Hepatocyte (in vitro differentiated cells): ENCODE data around the gene TCF12. TPM values are rescaled to one million over a fixed set of nuclear protein-coding genes. Genes with fewer than 3 reads are reported as not detected.

Experiments
- DNase-seq: peaks from one replicate; pipeline ENCODE4 v3.0.0-alpha.2; 2016; ENCODE audit warnings: low spot score
- H2AFZ ChIP-seq: fragments of 200-600 bp; sonication (generic); 2 replicates; pipeline ENCODE4 v1.6.0; 2016; ENCODE audit warnings: antibody characterized with exemption, mild to moderate bottlenecking
- H3K27ac ChIP-seq: fragments of 200-600 bp; sonication (generic); 2 replicates; pipeline ENCODE4 v1.5.1; 2016; ENCODE audit warnings: mild to moderate bottlenecking
- H3K27me3 ChIP-seq: fragments of 200-600 bp; sonication (generic); 2 replicates; pipeline ENCODE4 v1.6.1; 2016
- H3K36me3 ChIP-seq: fragments of 200-600 bp; sonication (generic); replicated peaks from 2 replicates; pipeline ENCODE4 v1.5.1; 2016; ENCODE audit warnings: low read depth; ENCODE audit not compliant: insufficient read depth
- H3K4me1 ChIP-seq: fragments of 200-600 bp; sonication (generic); 2 replicates; pipeline ENCODE4 v1.5.1; 2016; ENCODE audit warnings: mild to moderate bottlenecking, moderate library complexity; ENCODE audit not compliant: insufficient read depth
- H3K4me2 ChIP-seq: fragments of 200-600 bp; sonication (generic); 2 replicates; pipeline ENCODE4 v1.6.0; 2016
- H3K4me3 ChIP-seq: fragments of 200-600 bp; sonication (generic); 2 replicates; pipeline ENCODE4 v1.5.1; 2016; ENCODE audit warnings: mild to moderate bottlenecking
- H3K79me2 ChIP-seq: fragments of 200-600 bp; sonication (generic); 2 replicates; pipeline ENCODE4 v1.6.0; 2017; ENCODE audit warnings: mild to moderate bottlenecking
- H3K9me2 ChIP-seq: fragments of 200-600 bp; sonication (generic); replicated peaks from 2 replicates; pipeline ENCODE4 v1.6.0; 2017; ENCODE audit warnings: mild to moderate bottlenecking; ENCODE audit not compliant: insufficient read depth
- H3K9me3 ChIP-seq: fragments of 200-600 bp; sonication (generic); 2 replicates; pipeline ENCODE4 v1.5.1; 2016; ENCODE audit warnings: low read depth, mild to moderate bottlenecking
- H4K20me1 ChIP-seq: fragments of 200-600 bp; sonication (generic); 2 replicates; pipeline ENCODE4 v1.6.0; 2016; ENCODE audit warnings: mild to moderate bottlenecking; ENCODE audit not compliant: insufficient read depth, poor library complexity, severe bottlenecking
- EZH2 ChIP-seq: fragments of 200-600 bp; sonication (generic); IDR thresholded peaks from 2 replicates; pipeline ENCODE4 v1.6.1; 2016; ENCODE audit warnings: antibody characterized with exemption, mild to moderate bottlenecking, borderline replicate concordance
- EZH2phosphoT487 ChIP-seq: fragments of 200-600 bp; sonication (generic); IDR thresholded peaks from one replicate; pipeline ENCODE4 v1.6.1; 2018; ENCODE audit warnings: antibody characterized with exemption, mild to moderate bottlenecking, low read depth, moderate library complexity; ENCODE audit not compliant: unreplicated experiment, severe bottlenecking
- WGBS: methylation state at CpG from one replicate; pipeline ENCODE4 v1.1.6; 2016; ENCODE audit warnings: low lambda C conversion rate; ENCODE audit errors: missing lambda C conversion rate; 5-methylcytosine and 5-hydroxymethylcytosine counted together
- polyA plus RNA-seq: library from polyadenylated mRNA; unstranded; fragments of >200 nt; fragmentation: Nextera tagmentation; extraction: Ambion mirVana; gene quantifications from 2 replicates; pipeline ENCODE4 v1.2.1, GENCODE V29; 2016
- total RNA-seq: library from RNA; depleted of rRNA; stranded (reverse); fragments of >200 nt; gene quantifications from 2 replicates; pipeline ENCODE4 v1.2.3, GENCODE V29; 2014
- TF ChIP-seq, protein P1 (sequence below): fragments of 200-600 bp; sonication (generic); IDR thresholded peaks from 2 replicates; pipeline ENCODE4 v1.5.1; 2016; ENCODE audit warnings: antibody characterized with exemption, mild to moderate bottlenecking; ENCODE audit not compliant: poor library complexity

Gene TCF12
- total and polyA plus RNA-seq, 2 experiments from 2014 or later, result 42.0 to 93.2 TPM

DNA sequence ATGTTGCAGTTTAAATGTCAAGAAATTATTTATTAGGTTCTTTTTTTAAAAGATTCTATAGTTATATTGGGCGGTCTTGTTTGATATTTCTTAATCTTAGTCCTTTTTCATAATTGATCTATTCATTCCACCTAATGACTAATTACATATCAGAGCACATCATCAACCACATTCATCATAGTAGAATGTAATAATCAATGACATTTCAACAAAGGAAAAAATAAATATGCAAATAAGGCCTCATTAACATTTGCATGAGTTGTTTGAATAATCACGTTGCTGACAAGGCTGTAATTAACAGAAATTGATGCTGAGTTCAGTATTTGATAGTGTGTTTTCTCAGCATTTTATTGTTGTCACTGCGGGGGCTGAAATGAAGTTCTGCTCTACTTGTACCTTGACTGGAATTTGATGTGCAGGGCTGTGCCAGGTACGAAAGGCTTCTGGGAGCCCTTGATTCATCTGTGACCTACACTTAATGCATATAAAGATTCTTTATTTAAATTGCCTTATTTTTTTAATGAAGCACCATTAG, 215.7 kb downstream of the TCF12 start:
- no peak for DNase-seq
- Histone ChIP-seq H4K20me1 (peaks cover 4% of the 10 kb centered on the region), H3K27ac (no peak overlapping the region), H3K4me2 (no peak overlapping the region), H3K27me3 (no peaks in the 10 kb centered on the region), H3K9me3 (no peaks in the 10 kb centered on the region), H2AFZ (no peak overlapping the region), H3K36me3 (no peaks in the 10 kb centered on the region), H3K4me3 (no peak overlapping the region), H3K79me2 (peaks cover 38% of the 10 kb centered on the region), H3K9me2 (no peaks in the 10 kb centered on the region), H3K4me1 (peaks cover 7% of the 10 kb centered on the region)
- TF ChIP-seq EZH2phosphoT487, result no peak
- no peak for TF ChIP-seq EZH2
- TF ChIP-seq, protein P1, sequence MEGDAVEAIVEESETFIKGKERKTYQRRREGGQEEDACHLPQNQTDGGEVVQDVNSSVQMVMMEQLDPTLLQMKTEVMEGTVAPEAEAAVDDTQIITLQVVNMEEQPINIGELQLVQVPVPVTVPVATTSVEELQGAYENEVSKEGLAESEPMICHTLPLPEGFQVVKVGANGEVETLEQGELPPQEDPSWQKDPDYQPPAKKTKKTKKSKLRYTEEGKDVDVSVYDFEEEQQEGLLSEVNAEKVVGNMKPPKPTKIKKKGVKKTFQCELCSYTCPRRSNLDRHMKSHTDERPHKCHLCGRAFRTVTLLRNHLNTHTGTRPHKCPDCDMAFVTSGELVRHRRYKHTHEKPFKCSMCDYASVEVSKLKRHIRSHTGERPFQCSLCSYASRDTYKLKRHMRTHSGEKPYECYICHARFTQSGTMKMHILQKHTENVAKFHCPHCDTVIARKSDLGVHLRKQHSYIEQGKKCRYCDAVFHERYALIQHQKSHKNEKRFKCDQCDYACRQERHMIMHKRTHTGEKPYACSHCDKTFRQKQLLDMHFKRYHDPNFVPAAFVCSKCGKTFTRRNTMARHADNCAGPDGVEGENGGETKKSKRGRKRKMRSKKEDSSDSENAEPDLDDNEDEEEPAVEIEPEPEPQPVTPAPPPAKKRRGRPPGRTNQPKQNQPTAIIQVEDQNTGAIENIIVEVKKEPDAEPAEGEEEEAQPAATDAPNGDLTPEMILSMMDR, result no peak
- WGBS, result 86% methylated on average over 4 of the region's 4 CpGs

DNA sequence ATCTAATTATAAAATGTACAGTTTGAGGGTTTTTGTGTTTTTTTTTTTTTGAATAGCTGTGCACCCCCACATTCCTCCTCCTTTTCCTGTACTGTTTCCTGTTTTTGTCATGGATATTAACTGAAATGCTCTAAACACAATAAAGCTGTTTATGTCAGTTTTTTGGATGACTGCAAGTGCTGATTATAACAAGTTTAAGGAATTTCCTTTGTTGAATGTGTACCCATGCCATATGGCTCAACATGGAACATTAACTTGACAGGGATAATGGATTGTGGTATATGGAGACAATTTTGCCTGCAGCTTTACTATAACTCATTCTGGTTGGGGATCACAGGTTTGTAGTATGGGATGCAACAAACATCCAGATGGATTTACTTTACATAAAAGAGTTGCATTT, 216.4 kb downstream of the TCF12 start:
- Histone ChIP-seq H3K27me3 (no peaks in the 10 kb centered on the region), H3K4me1 (peaks cover 7% of the 10 kb centered on the region), H3K9me2 (no peaks in the 10 kb centered on the region), H3K9me3 (no peaks in the 10 kb centered on the region), H4K20me1 (peaks cover 4% of the 10 kb centered on the region), H2AFZ (no peak overlapping the region), H3K79me2 (peaks cover 38% of the 10 kb centered on the region), H3K4me3 (no peak overlapping the region), H3K36me3 (no peaks in the 10 kb centered on the region), H3K27ac (no peak overlapping the region), H3K4me2 (no peak overlapping the region)
- DNase-seq, result no peak
- TF ChIP-seq, protein P1, result no peak
- TF ChIP-seq EZH2, result no peak
- no peak for TF ChIP-seq EZH2phosphoT487

DNA sequence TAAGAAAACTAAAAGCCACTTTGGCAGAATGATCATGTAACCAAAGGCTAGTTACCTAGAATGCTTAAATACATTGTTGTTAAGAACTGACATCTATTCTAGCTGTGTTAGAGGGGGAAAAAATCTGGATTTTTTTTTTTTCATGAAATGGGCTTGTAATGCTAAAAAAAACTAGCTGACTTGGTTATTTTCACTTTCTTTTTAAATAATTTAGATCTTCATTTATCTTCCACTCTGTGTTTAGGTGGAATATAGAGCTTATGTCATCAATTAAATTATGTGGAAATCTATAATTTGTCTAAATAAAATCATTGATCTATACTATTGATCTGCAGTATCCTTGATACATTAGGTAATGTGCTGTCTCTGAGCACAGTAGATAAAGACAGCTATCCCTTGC, 217.4 kb downstream of the TCF12 start:
- H3K4me2 ChIP-seq, result peak overlapping the region; percentile 2
- H3K4me1 ChIP-seq, result peaks cover 7% of the 10 kb centered on the region
- H3K9me2 ChIP-seq, result no peaks in the 10 kb centered on the region
- H4K20me1 ChIP-seq, result peaks cover 4% of the 10 kb centered on the region
- no peak for TF ChIP-seq EZH2
- TF ChIP-seq EZH2phosphoT487, result no peak
- TF ChIP-seq, protein P1, result no peak
- DNase-seq, result no peak
- no peaks in the 10 kb centered on the region for H3K27me3 ChIP-seq
- H3K27ac ChIP-seq, result no peak overlapping the region
- peaks cover 38% of the 10 kb centered on the region for H3K79me2 ChIP-seq
- no peak overlapping the region for H3K4me3 ChIP-seq
- no peaks in the 10 kb centered on the region for H3K36me3 ChIP-seq
- H2AFZ ChIP-seq, result no peak overlapping the region
- no peaks in the 10 kb centered on the region for H3K9me3 ChIP-seq

DNA sequence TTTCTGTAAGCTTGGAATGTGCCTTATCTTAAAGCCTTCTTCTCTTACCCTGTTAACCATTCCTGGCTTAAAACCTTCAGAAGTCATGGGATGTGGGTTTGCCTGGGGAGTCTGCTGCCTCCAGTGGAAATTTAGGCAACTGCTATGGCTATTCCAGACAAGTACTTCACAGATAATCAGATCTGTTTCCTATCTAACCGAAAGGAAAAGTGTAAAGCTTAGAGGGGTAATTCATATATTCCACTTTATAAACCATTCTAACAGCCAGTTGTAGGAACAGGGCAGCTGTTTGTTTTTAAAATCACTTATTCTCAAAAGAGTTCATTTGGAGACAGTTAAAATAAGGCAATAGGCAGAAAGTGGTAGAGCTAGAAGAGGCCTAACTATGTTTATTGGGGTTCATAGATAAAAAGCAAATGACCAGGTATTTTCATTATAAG, 219.9 kb downstream of the TCF12 start:
- peaks cover 4% of the 10 kb centered on the region for H4K20me1 ChIP-seq
- H3K27ac ChIP-seq, result no peak overlapping the region
- H3K9me2 ChIP-seq, result no peaks in the 10 kb centered on the region
- peak overlapping the region; percentile 10 for H3K4me2 ChIP-seq
- H3K27me3 ChIP-seq, result no peaks in the 10 kb centered on the region
- H3K4me3 ChIP-seq, result no peak overlapping the region
- H3K36me3 ChIP-seq, result no peaks in the 10 kb centered on the region
- DNase-seq, result peak; percentile 71
- TF ChIP-seq, protein P1, result peak; percentile 80
- TF ChIP-seq EZH2phosphoT487, result no peak
- WGBS, result 5% methylated on average over 1 of the region's 1 CpG
- no peaks in the 10 kb centered on the region for H3K9me3 ChIP-seq
- no peak overlapping the region for H2AFZ ChIP-seq
- peaks cover 7% of the 10 kb centered on the region for H3K4me1 ChIP-seq
- peaks cover 40% of the 10 kb centered on the region for H3K79me2 ChIP-seq
